ENCODE measurements around the gene TUT7.
"Not testable (repeated sequence)": the region's sequence is repeated elsewhere in the genome, so short reads cannot be mapped to it uniquely, and the experiment has no call there.

Gene TUT7, protein sequence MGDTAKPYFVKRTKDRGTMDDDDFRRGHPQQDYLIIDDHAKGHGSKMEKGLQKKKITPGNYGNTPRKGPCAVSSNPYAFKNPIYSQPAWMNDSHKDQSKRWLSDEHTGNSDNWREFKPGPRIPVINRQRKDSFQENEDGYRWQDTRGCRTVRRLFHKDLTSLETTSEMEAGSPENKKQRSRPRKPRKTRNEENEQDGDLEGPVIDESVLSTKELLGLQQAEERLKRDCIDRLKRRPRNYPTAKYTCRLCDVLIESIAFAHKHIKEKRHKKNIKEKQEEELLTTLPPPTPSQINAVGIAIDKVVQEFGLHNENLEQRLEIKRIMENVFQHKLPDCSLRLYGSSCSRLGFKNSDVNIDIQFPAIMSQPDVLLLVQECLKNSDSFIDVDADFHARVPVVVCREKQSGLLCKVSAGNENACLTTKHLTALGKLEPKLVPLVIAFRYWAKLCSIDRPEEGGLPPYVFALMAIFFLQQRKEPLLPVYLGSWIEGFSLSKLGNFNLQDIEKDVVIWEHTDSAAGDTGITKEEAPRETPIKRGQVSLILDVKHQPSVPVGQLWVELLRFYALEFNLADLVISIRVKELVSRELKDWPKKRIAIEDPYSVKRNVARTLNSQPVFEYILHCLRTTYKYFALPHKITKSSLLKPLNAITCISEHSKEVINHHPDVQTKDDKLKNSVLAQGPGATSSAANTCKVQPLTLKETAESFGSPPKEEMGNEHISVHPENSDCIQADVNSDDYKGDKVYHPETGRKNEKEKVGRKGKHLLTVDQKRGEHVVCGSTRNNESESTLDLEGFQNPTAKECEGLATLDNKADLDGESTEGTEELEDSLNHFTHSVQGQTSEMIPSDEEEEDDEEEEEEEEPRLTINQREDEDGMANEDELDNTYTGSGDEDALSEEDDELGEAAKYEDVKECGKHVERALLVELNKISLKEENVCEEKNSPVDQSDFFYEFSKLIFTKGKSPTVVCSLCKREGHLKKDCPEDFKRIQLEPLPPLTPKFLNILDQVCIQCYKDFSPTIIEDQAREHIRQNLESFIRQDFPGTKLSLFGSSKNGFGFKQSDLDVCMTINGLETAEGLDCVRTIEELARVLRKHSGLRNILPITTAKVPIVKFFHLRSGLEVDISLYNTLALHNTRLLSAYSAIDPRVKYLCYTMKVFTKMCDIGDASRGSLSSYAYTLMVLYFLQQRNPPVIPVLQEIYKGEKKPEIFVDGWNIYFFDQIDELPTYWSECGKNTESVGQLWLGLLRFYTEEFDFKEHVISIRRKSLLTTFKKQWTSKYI (N-terminal part only)
- 82.9 to 142 (median 120) reads per million in 3 experiments for total RNA-seq

DNA sequence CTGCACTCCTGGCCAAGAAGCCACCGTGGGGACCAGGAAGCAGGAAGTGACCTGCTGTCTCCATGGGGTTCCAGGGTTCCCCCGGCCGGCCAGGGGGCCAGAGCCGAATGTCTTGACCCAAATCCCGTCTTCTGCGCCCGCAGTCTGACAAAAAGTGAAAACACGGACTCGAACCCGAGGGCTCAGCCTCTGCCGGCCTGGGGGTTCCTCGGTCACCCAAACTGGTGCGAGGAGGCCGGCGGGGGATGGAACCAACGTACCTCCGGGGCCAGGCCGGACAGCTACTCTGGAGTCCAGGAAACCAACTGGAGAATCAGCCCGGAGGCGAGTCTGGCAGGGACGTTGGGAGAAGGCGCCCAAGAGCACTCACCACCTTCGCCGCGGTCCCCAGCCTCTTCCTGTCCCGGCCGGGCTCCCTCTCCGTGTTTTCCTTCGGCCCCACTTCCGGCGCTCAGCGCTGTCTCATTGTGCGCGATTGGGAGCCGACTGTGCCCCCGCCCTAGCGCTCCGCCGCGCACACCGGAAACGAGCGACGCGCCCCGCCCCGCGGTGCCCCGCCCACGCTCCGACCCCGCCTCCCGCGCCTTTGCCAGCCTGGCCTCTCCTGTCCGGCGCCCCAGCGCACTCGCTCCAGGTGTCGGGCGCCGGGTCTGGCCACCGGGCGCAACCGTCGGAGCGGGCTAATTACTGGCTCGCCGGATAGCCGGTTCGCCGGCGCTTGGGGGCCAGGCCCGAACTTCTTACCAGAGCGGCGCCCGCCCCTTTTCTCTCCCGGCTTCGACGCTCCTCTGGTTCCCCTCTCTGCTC lies at the start of gene TUT7:
TUT7 (minus strand) TSS at position 400 of the 807 bp plus-strand sequence. CDS start 1,211 bp downstream, outside the sequence.
- peak; percentile 92 for DNase-seq

DNA sequence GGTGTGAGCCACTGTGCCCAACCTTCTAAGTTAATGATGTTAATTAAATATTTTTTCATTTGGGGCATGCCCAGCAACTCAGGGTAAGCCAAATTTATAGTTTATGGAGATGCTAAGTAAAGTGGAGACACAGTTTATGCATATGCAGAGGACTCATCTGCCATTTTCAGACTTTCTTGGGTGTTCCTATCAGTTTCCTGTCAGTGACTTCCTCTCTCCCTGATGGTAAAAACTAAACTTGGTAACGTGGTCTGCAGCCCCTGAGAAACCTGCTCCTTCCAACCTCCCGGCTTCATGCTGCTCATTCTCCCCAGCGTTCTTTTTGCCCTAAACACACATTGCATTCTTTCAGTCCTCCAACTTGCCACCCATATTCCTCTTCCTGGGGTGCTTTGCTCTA lies 48.4 kb upstream of the TUT7 start:
- no peak for DNase-seq

DNA sequence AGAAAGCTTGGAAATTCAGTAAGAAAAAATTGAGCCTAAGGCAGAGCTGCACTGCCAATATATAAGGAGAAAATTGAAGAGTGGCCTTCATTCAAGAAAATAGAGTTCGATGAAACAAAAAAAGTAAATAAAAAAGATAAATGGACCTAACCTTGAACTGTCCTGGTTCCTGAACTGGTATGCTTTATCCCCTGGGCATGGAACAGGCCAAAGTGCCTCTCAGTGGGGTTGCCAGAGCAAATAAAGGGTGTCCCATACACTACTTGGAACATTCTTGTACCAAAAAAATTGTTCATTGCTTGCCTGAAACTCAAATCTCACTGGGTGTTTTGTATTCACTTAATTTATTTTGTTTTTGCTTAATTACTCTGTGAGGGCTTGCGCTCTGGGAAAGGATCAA lies 42.2 kb upstream of the TUT7 start:
- no peak for DNase-seq

DNA sequence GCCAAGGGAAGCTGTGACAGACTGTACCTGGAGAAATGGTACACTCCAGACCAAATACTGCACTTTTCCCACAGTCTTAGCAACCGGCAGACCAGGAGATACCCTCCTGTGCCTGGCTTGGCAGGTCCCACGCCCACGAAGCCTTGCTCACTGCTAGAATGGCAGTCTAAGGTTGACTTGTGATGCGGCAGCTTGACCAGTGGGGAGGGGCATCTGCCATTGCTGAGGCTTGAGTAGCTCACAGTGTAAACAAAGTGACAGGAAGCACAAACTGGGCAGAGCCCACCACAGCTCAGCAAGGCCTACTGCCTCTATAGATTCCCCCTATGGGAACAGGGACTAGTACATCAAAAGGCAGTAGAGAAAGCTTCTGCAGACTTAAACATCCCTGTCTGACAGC lies 36.0 kb upstream of the TUT7 start:
- not testable (repeated sequence) for DNase-seq

DNA sequence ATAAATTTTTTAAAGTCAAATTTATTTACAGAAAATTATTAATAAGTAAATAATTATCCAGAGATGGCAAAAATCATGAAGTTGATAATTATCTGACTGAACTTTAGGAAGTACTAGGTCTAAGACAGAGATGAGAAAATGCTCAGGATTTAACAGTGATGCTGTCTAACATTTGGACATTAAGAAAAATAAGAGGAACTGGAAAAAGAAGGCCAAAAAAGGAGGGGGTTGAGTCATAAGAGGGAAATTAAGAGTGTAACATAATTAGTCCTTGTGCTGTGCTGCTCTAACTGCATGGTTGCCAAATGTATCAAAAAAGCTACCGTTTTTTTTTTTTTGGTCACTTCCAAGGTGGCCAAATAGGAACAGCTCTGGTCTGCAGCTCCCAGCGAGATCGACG lies 35.4 kb upstream of the TUT7 start:
- DNase-seq, result no peak

DNA sequence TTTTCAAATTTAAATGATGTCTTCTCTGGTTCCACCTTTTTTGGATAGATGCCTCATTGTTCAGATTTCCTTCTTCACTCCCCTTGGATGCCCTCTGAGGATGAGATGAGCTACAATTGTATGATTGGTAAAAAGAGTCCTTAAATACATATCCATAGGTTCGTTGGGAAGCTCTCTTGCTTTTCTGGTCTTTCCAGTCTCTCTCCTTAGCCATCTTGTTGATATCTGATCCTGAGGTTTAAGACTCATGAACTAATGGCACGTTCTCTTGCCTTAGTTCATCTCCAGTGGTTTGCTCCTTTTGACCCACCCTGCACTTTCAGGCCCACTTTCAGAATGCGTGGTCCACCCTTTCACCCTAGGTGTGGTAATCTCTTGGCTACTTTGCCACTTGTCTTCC lies 33.2 kb upstream of the TUT7 start:
- DNase-seq, result no peak

DNA sequence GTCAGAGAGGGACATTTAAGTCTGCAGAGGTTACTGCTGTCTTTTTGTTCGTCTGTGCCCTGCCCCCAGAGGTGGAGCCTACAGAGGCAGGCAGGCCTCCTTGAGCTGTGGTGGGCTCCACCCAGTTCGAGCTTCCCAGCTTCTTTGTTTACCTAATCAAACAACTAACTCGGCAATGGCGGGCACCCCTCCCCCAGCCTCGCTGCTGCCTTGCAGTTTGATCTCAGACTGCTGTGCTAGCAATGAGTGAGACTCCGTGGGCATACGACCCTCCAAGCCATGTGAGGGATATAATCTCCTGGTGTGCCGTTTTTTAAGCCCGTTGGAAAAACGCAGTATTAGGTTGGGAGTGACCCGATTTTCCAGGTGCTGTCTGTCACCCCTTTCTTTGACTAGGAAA lies 28.8 kb upstream of the TUT7 start:
- DNase-seq, result not testable (repeated sequence)

DNA sequence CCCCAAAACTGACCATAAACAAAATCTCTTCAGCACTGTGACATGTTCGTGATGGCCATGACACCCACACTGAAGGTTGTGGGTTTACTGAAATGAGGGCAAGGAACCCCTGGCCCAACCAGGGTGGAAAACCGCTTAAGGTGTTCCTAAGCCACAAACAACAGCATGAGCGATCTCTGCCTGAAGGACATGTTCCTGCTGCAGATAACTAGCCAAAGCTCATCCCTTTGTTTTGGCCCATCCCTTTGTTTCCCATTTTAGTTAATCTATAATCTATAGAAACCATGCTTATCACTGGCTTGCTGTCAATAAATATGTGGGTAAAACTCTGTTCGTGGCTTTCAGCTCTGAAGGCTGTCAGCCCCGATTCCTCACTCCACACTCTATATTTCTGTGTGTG lies 21.8 kb upstream of the TUT7 start:
- no peak for DNase-seq

DNA sequence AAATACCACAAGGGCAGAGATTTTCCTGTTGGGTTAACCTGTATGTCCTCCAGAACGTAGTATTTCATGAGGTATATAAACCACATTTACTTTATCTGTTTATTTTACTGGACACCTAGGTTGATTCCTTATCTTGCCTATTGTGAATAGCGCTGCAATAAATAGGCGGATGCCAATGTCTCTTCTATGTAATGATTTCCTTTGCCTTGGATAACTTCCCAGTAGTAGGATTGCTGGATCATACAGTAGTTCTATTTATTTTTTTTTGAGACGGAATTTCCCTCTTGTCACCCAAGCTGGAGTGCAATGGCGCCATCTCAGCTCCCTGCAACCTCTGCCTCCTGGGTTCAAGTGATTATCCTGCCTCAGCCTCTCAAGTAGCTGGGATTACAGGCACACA lies 15.6 kb upstream of the TUT7 start:
- no peak for DNase-seq

DNA sequence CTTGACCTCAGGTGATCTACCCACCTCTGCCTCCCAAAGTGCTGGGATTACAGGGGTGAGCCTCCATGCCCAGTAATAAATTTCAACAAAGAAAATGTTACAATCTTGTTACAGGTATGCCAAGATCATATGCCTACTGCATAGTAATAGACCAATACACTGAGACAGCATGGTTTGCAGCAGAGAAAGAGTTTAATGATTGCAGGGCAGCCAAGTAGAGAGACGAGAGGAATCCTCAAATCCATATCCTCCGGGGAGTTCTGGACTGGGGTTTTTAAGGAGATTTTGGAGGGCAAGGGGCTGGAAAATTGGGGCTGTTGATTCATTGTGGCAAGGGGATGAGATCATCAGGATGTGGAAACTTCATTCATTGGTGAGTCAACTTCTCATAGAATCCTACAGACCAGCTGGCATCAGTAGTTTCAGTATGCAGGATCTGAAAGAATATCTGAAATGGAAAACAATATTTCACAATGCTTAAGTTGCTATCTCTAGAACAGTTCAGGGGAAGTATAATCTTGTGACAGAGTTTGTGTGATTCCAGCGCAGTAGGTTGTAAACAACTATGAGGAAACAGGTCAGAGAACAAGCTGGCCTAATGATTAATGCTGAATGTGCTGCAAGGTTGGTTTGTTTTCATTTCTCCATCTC lies 14.8 kb upstream of the TUT7 start:
- no peak for DNase-seq

DNA sequence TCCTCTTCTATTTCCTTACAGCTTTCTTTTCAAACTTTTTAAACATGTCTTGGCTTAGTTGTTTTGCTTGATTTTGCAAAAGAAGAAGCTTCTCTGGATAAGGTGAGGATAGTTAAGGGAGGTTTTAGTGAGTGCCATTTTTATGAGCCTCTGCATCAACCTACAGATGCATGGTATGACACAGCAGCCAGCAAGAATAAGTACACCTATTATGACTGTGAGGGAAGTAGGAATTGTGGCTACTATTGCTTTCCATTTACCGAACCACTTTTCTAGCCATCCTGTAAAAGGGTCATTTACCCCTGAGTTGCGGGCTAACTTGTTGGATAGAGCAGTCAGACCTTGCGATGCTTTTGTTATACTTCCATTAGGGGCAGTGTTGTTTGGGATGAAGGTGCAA lies 7.0 kb upstream of the TUT7 start:
- DNase-seq, result no peak

DNA sequence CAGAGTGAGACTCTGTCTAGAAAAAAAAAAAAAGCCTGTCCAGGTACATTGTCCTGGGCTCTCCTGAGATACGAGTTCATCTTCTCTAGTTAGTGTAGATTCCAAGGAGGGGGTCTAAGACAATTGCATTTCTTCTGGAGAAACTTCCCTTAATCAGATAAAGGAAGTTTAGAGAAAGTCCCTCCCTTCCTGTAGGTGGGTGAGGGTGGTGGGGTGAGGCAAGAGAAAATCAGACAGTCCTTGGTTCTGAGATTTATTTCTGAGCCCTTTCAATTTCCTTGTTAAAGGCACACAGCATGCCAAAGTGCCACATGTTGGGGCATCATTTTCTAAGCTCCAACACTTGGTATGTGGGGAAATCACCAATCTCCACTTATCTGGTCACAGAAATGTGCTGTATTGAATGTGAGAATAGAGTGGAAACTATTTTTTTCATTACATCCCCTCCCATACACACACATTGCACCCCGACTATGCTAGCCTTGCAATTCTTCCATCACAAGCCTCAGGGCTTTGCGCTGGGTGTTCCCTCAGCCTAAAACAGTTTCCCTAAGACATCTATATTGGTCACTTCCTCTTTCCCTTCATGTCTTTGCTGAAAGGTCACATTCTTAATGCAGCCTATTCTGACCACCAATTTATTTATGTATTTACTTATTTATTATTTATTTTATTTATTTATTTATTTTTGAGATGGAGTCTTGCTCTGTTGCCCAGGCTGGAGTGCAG lies 5.1 kb upstream of the TUT7 start:
- no peak for DNase-seq

DNA sequence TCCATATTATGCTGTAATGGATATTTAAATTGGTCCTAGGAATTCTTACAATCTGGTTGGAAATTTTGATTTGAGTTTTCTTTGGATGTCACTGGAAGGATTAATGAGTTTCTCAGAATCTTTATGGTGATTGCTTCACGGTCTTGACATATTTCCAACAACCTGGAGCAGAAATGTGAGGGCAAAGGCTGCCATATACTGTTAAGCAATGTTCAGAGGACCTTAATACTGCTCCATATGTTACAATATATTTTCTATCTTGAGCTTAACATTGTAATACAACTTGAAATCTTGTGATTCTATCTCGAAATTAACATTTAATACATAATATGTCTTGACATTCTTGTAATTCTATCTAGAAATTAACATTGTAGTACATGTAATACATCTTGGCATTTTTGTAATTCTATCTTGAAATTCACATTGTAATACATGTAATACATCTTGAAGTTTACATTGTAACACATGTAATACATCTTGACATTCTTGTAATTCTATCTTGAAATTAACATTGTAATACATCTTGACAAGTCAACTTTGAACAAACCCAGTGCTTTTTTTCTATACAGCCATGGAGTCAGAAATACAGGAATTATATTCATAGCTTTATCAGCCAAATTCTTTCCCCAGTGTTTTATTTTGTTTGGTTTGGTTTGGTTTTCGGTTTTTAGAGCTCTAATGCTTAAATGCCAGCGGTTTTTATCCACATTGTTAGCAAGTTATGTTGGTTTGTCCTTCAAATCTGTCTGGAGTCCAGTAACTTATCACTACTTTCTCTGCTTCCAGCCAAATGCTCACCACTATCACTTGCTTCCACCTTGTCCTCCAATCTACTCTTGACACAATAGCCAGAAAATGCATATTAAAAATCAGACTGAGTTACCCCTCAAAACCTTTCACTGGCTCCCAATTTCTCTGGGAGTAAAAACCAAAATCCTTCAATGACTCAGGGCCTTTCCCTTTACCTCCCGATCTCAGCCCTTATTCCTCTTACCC lies 3.0 kb upstream of the TUT7 start:
- DNase-seq, result no peak

DNA sequence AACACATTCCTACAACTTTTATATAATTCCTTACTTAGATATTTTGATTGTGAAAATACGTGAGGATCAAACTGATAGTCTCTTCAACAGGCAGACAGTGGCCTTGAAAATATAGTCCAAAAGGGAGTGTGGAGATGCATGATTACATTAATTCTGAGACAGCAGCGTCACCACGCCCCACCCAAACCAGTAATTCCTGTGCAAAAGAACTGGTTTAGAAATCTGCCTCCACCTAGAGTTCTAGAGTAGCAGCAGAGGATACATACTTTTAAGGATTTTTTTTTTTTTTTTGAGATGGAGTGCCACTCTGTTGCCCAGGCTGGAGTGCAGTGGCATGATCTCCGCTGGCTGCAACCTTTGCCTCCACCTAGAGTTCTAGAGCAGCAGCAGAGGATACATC lies 1.6 kb upstream of the TUT7 start:
- no peak for DNase-seq

DNA sequence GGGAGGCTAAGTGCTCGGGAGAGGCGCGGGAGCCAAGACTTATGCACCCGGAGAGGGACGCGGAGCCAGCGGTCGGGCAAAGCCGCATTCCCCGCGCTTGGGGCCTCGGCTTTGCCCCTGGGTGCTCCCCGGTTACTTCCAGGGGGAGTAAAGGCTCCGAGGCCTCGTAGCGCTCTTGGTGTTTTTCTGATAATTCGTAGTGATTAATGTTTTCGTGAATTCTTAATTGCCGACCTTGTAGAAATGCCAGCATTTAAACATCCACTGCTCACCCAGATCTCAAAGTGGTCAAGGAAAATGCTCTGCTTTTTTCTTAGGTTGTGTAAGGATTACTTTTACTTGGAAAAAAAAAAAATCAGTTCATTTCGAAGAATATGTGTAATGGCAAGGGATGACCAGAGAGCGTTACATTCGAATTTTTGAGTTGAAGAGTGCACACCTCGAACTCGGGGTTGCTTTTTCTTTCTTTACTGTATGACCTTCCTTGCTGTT lies 654 bp upstream of the TUT7 start:
- DNase-seq, result no peak

DNA sequence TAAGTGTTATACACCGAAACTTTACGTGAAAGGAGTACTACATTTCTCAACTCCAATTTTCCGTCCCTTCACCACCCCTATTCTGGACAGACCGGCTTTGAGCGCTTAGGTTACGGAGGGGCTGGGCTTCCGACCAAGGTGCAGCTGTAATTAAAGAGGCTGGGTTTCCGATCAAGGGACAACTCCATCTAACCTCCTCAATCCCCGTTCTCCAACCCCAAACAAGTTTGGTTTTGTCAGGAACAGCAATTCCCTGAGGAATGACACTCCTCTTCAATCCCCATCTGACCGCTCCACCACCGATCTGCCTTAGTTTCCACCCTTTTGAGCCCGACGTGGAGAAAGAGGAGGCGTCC lies 577 bp downstream of the TUT7 start:
- DNase-seq, result peak; percentile 12

DNA sequence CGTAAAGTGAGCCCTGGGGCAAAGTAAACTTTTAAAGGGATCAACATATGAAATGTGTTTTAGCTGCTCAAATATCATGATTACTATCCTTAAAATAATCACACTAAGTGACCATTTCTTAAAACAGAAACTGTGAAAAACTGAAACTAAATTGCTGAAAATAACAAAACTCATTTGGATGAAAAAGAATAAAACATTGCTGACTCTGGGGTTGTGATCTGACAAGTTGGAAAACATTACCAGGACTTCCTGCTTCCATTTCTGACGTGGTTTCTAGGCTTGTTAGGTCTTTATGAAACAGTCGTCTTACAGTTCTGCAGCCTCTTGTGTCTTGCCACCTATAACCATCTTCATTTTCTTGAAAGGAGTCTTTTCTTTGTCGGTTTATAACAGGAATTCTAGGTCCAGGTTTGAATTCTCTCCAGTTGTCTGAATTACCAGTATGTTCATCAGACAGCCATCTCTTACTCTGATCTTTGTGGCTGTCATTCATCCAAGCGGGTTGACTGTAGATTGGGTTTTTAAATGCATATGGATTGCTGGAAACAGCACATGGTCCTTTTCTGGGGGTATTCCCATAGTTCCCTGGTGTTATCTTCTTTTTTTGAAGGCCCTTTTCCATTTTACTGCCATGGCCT lies 1.7 kb downstream of the TUT7 start:
- DNase-seq, result peak; percentile 46

DNA sequence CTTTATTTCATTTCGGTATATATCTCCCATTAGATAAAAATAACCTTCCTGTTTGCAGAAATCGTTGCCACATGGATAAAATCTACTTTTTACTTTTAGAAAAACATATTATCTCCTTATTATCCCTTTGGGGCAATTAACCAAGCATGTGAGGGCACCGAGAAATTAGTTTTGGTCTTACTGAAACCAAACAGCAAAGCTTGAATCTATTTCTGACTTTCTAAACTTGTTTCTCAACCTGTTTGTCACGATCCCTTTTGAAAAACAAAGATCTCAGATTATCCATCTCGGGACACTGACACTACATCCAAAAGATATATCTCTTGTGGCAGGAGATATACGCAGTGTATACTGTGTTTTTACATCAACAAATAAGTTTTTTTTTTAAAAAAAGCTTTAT lies 2.3 kb downstream of the TUT7 start:
- no peak for DNase-seq

Measured in central memory CD4-positive, alpha-beta T cell (primary cell).